Upper lobe of left lung (tissue), 6 donors: Measurements from ENCODE around the gene ACTN1. TPM values are rescaled to one million over a fixed set of nuclear protein-coding genes. Genes with fewer than 3 reads are reported as not detected.
A peak's percentile ranks its signal among the peaks of the same experiment; 100 is the strongest.

Experiments used
- ATAC-seq, 2 donors: fragments of 200-7000 bp; cut with Tn5 transposase; one replicate each; pipeline ENCODE4 v1.9.1; 2022; ENCODE audit warnings: mild to moderate bottlenecking in 2 of 2, moderate library complexity in 2 of 2; ENCODE audit not compliant: low FRiP score in 2 of 2
- DNase-seq, 2 donors: peaks; one replicate each; pipeline ENCODE4 v3.0.0-alpha.2; 2019 to 2020
- H3K27ac ChIP-seq, 4 donors: fragments of 200-600 bp; sonication (generic); one replicate each; pipeline ENCODE4 v1.5.1; 2016 to 2019
- H3K27me3 ChIP-seq, 4 donors: fragments of 200-600 bp; sonication (generic); one replicate each; pipeline ENCODE4 v1.5.1; 2017 to 2019
- H3K36me3 ChIP-seq, 4 donors: fragments of 200-600 bp; sonication (generic); one replicate each; pipeline ENCODE4 v1.5.1; 2016 to 2019
- H3K4me1 ChIP-seq, 4 donors: fragments of 200-600 bp; sonication (generic); one replicate each; pipeline ENCODE4 v1.5.1; 2018 to 2019
- H3K4me3 ChIP-seq, 4 donors: fragments of 200-600 bp; sonication (generic); one replicate each; pipeline ENCODE4 v1.5.1; 2017 to 2019; ENCODE audit warnings: mild to moderate bottlenecking in 2 of 4, moderate library complexity in 1 of 4
- H3K9me3 ChIP-seq, 4 donors: fragments of 200-600 bp; sonication (generic); one replicate each; pipeline ENCODE4 v1.5.1; 2018 to 2019
- CTCF ChIP-seq, 6 experiments: fragments of 450-650 bp in 4 of 6; fragments of 200-600 bp in 2 of 6; sonication (generic) in 2 of 6; IDR thresholded peaks; one replicate each; pipeline ENCODE4 v1.5.1; 2016 to 2019; ENCODE audit warnings: antibody characterized with exemption in 6 of 6
- EP300 ChIP-seq, 4 donors: sonication (generic); formaldehyde crosslinking; IDR thresholded peaks; one replicate each; pipeline ENCODE4 v1.5.1; 2017; ENCODE audit warnings: antibody characterized with exemption in 4 of 4, control low read depth in 2 of 4
- POLR2A ChIP-seq, 4 donors: fragments of 450-650 bp; IDR thresholded peaks; one replicate each; pipeline ENCODE4 v1.5.1; 2016 to 2017; ENCODE audit warnings: antibody characterized with exemption in 4 of 4, mild to moderate bottlenecking in 2 of 4
- POLR2AphosphoS5 ChIP-seq, 2 donors: sonication (generic); formaldehyde crosslinking; IDR thresholded peaks; one replicate each; pipeline ENCODE4 v1.5.1; 2017; ENCODE audit warnings: antibody characterized with exemption in 2 of 2
- WGBS, 2 donors: methylation state at CpG; one replicate each; pipeline ENCODE4 v1.1.5; 2017 to 2018; 5-methylcytosine and 5-hydroxymethylcytosine counted together
- total RNA-seq, 6 donors: library from RNA; depleted of rRNA in 4 of 6; stranded (reverse); fragments of >200 nt in 4 of 6; gene quantifications; one replicate each; pipeline versions ENCODE4 v1.1.0 to v1.2.1, GENCODE V29; 2016 to 2021
- donor health status: DM: no; HTN: no; CAD: no; lungs with moderate emphysema.
- donor health status: DM: no; HTN: yes; CAD: no; lungs with severe emphysema.

ACTN1 gene
- total RNA-seq, 6 donors from 2014 or later: 117 to 195 (median 157) TPM

GRCh38 chr14:68936980-68937379 is 42.1 kb downstream of the ACTN1 start:
- no peaks in the 10 kb centered on the region for H3K9me3 ChIP-seq
- H3K27me3 ChIP-seq: no peaks in the 10 kb centered on the region
- H3K36me3 ChIP-seq: no peaks in the 10 kb centered on the region
- 59 to 66% methylated on average over 2 of the region's 2 CpGs for WGBS, 2 donors
- H3K27ac ChIP-seq: peak overlapping the region; percentile 3 to 75 (median 42)
- no peak for TF ChIP-seq POLR2A (IDR thresholded peaks at IDR 0.05)
- TF ChIP-seq CTCF (IDR thresholded peaks at IDR 0.05): no peak
- TF ChIP-seq POLR2AphosphoS5 (IDR thresholded peaks at IDR 0.05): no peak
- no peak for TF ChIP-seq EP300 (IDR thresholded peaks at IDR 0.05)
- ATAC-seq (no peak), DNase-seq (no peak)
- H3K4me1 ChIP-seq: peaks cover 38 to 79% (median 41%) of the 10 kb centered on the region in 4 donors
- H3K4me3 ChIP-seq: no peak overlapping the region

GRCh38 chr14:68936476-68936875 is 42.6 kb downstream of the ACTN1 start:
- no peaks in the 10 kb centered on the region for H3K36me3 ChIP-seq
- TF ChIP-seq POLR2A (IDR thresholded peaks at IDR 0.05): no peak
- no peak for TF ChIP-seq CTCF (IDR thresholded peaks at IDR 0.05)
- TF ChIP-seq EP300 (IDR thresholded peaks at IDR 0.05): no peak
- no peak for TF ChIP-seq POLR2AphosphoS5 (IDR thresholded peaks at IDR 0.05)
- H3K4me3 ChIP-seq: no peak overlapping the region
- DNase-seq (no peak), ATAC-seq (no peak)
- WGBS, 2 donors: 81 to 82% methylated on average over 7 to 8 of the region's 8 CpGs
- peaks cover 36 to 79% (median 38%) of the 10 kb centered on the region in 4 donors for H3K4me1 ChIP-seq
- peak overlapping the region; percentile 3 to 75 (median 21) for H3K27ac ChIP-seq
- H3K27me3 ChIP-seq: no peaks in the 10 kb centered on the region
- no peaks in the 10 kb centered on the region for H3K9me3 ChIP-seq

GRCh38 chr14:68935761-68936214 is 43.3 kb downstream of the ACTN1 start:
- Histone ChIP-seq H3K27me3 (no peaks in the 10 kb centered on the region), H3K27ac (peak overlapping the region in 3 of 4 donors; percentile 23 to 75 (median 33)), H3K36me3 (no peaks in the 10 kb centered on the region), H3K9me3 (no peaks in the 10 kb centered on the region), H3K4me1 (peaks cover 36 to 74% (median 38%) of the 10 kb centered on the region in 4 donors), H3K4me3 (no peak overlapping the region)
- ATAC-seq (peak in 1 of 2 donors; percentile 8), DNase-seq (no peak)
- TF ChIP-seq POLR2AphosphoS5 (IDR thresholded peaks at IDR 0.05): no peak
- no peak for TF ChIP-seq POLR2A (IDR thresholded peaks at IDR 0.05)
- TF ChIP-seq EP300 (IDR thresholded peaks at IDR 0.05): no peak
- TF ChIP-seq CTCF (IDR thresholded peaks at IDR 0.05): no peak
- 73 to 79% methylated on average over 6 of the region's 6 CpGs for WGBS, 2 donors

- H3K9me3 ChIP-seq: no peaks in the 10 kb centered on the region
- H3K4me1 ChIP-seq: peaks cover 34 to 67% (median 37%) of the 10 kb centered on the region in 4 donors
- H3K36me3 ChIP-seq: no peaks in the 10 kb centered on the region
- H3K4me3 ChIP-seq: no peak overlapping the region
- ATAC-seq: no peak
- WGBS, 2 donors: 77 to 89% methylated on average over 9 of the region's 9 CpGs
- peak in 1 of 2 donors; percentile 47 for DNase-seq
- H3K27ac ChIP-seq: peak overlapping the region; percentile 55 to 85 (median 68)
- no peaks in the 10 kb centered on the region for H3K27me3 ChIP-seq
- TF ChIP-seq POLR2A (IDR thresholded peaks at IDR 0.05) (no peak), CTCF (IDR thresholded peaks at IDR 0.05) (no peak)
Measured at GRCh38 chr14:68934066-68934465, 45.0 kb downstream of the ACTN1 start.

- no peaks in the 10 kb centered on the region for H3K36me3 ChIP-seq
- TF ChIP-seq CTCF (IDR thresholded peaks at IDR 0.05) (no peak), POLR2AphosphoS5 (IDR thresholded peaks at IDR 0.05) (no peak), POLR2A (IDR thresholded peaks at IDR 0.05) (no peak), EP300 (IDR thresholded peaks at IDR 0.05) (no peak)
- H3K27me3 ChIP-seq: no peaks in the 10 kb centered on the region
- H3K27ac ChIP-seq: peak overlapping the region; percentile 55 to 85 (median 68)
- ATAC-seq: no peak
- peak in 1 of 2 donors; percentile 59 for DNase-seq
- 79% methylated on average over 5 of the region's 5 CpGs for WGBS, 2 donors
- peaks cover 30 to 64% (median 33%) of the 10 kb centered on the region in 4 donors for H3K4me1 ChIP-seq
- H3K9me3 ChIP-seq: no peaks in the 10 kb centered on the region
- no peak overlapping the region for H3K4me3 ChIP-seq
Measured at GRCh38 chr14:68932686-68933085, 46.4 kb downstream of the ACTN1 start.
